Stimulated activated effector memory CD8-positive, alpha-beta T cell treated with anti-CD3 and anti-CD28 coated beads, Interleukin-12 subunit alpha, Interleukin-12 subunit beta, amount 100 ng/mL, for 72 hours (primary cell): Measurements from ENCODE around the gene TECPR1.
A peak's percentile ranks its signal among the peaks of the same experiment; 100 is the strongest.

Experiments
- ATAC-seq: fragments of 150-1000 bp; cut with Tn5 transposase; 2 replicates; pipeline ENCODE4 v1.10.0; 2021
- DNase-seq, 2 donors: peaks; one replicate each; pipeline ENCODE4 v3.0.0; 2021 to 2022; ENCODE audit warnings: low spot score in 2 of 2
- H3K27ac Mint-ChIP-seq: one replicate; pipeline ENCODE4 v1.8.0; 2022; ENCODE audit warnings: mild to moderate bottlenecking, mixed read lengths
- H3K36me3 Mint-ChIP-seq: one replicate; pipeline ENCODE4 v1.8.0; 2022; ENCODE audit warnings: mild to moderate bottlenecking, mixed read lengths
- H3K4me1 Mint-ChIP-seq: one replicate; pipeline ENCODE4 v1.8.0; 2022; ENCODE audit warnings: mixed read lengths
- H3K4me3 Mint-ChIP-seq: one replicate; pipeline ENCODE4 v1.8.0; 2022; ENCODE audit warnings: mild to moderate bottlenecking, mixed read lengths
- H3K9me3 Mint-ChIP-seq: one replicate; pipeline ENCODE4 v1.8.0; 2022; ENCODE audit warnings: mixed read lengths

TECPR1 gene

GRCh38 chr7:98215561-98216495 is 36.2 kb downstream of the TECPR1 start:
- DNase-seq (no peak), ATAC-seq (no peak)
- Mint-ChIP-seq H3K9me3 (no peaks in the 10 kb centered on the region), H3K27ac (no peak overlapping the region), H3K4me1 (peaks cover 16% of the 10 kb centered on the region), H3K36me3 (peaks cover 32% of the 10 kb centered on the region), H3K4me3 (no peak overlapping the region)

GRCh38 chr7:98214811-98215321 is 37.2 kb downstream of the TECPR1 start:
- DNase-seq (no peak), ATAC-seq (no peak)
- Mint-ChIP-seq H3K4me3 (no peak overlapping the region), H3K4me1 (peaks cover 16% of the 10 kb centered on the region), H3K36me3 (peaks cover 24% of the 10 kb centered on the region), H3K9me3 (no peaks in the 10 kb centered on the region), H3K27ac (no peak overlapping the region)

- Mint-ChIP-seq H3K4me3 (no peak overlapping the region), H3K9me3 (no peaks in the 10 kb centered on the region), H3K36me3 (peaks cover 17% of the 10 kb centered on the region), H3K4me1 (peaks cover 11% of the 10 kb centered on the region), H3K27ac (no peak overlapping the region)
- DNase-seq (no peak), ATAC-seq (no peak)
Measured at GRCh38 chr7:98213888-98214810, 37.9 kb downstream of the TECPR1 start.

GRCh38 chr7:98213296-98213887 is 38.6 kb downstream of the TECPR1 start:
- DNase-seq (no peak), ATAC-seq (no peak)
- Mint-ChIP-seq H3K9me3 (no peaks in the 10 kb centered on the region), H3K36me3 (peaks cover 11% of the 10 kb centered on the region), H3K4me3 (peak overlapping the region; percentile 18), H3K27ac (no peak overlapping the region), H3K4me1 (peaks cover 5% of the 10 kb centered on the region)

GRCh38 chr7:98212532-98213041 is 39.4 kb downstream of the TECPR1 start:
- Mint-ChIP-seq H3K9me3 (no peaks in the 10 kb centered on the region), H3K4me3 (peak overlapping the region; percentile 18), H3K27ac (no peak overlapping the region), H3K4me1 (peaks cover 5% of the 10 kb centered on the region), H3K36me3 (peaks cover 12% of the 10 kb centered on the region)
- no peak for ATAC-seq
- no peak for DNase-seq

- peaks cover 5% of the 10 kb centered on the region for H3K4me1 Mint-ChIP-seq
- H3K9me3 Mint-ChIP-seq: no peaks in the 10 kb centered on the region
- ATAC-seq: peak; percentile 4
- peaks cover 18% of the 10 kb centered on the region for H3K36me3 Mint-ChIP-seq
- DNase-seq: no peak
- no peak overlapping the region for H3K27ac Mint-ChIP-seq
- H3K4me3 Mint-ChIP-seq: peak overlapping the region; percentile 27
Measured at GRCh38 chr7:98211676-98212531, 40.1 kb downstream of the TECPR1 start.

- Mint-ChIP-seq H3K9me3 (no peaks in the 10 kb centered on the region), H3K4me1 (peaks cover 5% of the 10 kb centered on the region), H3K4me3 (peak within 1 kb of the TSS; percentile 41), H3K36me3 (peaks cover 18% of the 10 kb centered on the region), H3K27ac (no peak within 1 kb of the TSS)
- ATAC-seq: peak; percentile 44
- no peak for DNase-seq
Measured at GRCh38 chr7:98211221-98211675, 40.8 kb downstream of the TECPR1 start, which contains the start of gene BHLHA15. Gene BHLHA15, plus strand, starts transcription at chr7:98211439. Its CDS starts 871 bp downstream, at chr7:98212310.

- Mint-ChIP-seq H3K9me3 (no peaks in the 10 kb centered on the region), H3K4me1 (peaks cover 5% of the 10 kb centered on the region), H3K36me3 (peaks cover 21% of the 10 kb centered on the region), H3K4me3 (peak overlapping the region; percentile 41), H3K27ac (no peak overlapping the region)
- no peak for ATAC-seq
- DNase-seq: no peak
Measured at GRCh38 chr7:98210513-98211220, 41.4 kb downstream of the TECPR1 start.

- Mint-ChIP-seq H3K4me1 (peaks cover 5% of the 10 kb centered on the region), H3K27ac (no peak overlapping the region), H3K36me3 (peaks cover 34% of the 10 kb centered on the region), H3K4me3 (peak overlapping the region; percentile 41), H3K9me3 (no peaks in the 10 kb centered on the region)
- ATAC-seq: no peak
- no peak for DNase-seq
Measured at GRCh38 chr7:98209166-98209920, 42.7 kb downstream of the TECPR1 start.

- Mint-ChIP-seq H3K4me1 (peaks cover 16% of the 10 kb centered on the region), H3K36me3 (peaks cover 48% of the 10 kb centered on the region), H3K4me3 (no peak overlapping the region), H3K27ac (no peak overlapping the region), H3K9me3 (no peaks in the 10 kb centered on the region)
- no peak for DNase-seq
- no peak for ATAC-seq
Measured at GRCh38 chr7:98206451-98207330, 45.3 kb downstream of the TECPR1 start.

GRCh38 chr7:98205162-98205845 is 46.7 kb downstream of the TECPR1 start:
- Mint-ChIP-seq H3K4me3 (no peak overlapping the region), H3K4me1 (peaks cover 28% of the 10 kb centered on the region), H3K27ac (no peak overlapping the region), H3K36me3 (peaks cover 49% of the 10 kb centered on the region), H3K9me3 (no peaks in the 10 kb centered on the region)
- ATAC-seq (no peak), DNase-seq (no peak)

GRCh38 chr7:98204670-98205069 is 47.4 kb downstream of the TECPR1 start:
- ATAC-seq: no peak
- Mint-ChIP-seq H3K27ac (no peak overlapping the region), H3K4me3 (no peak overlapping the region)

More at GRCh38 chr7:98204670-98205069, 47.4 kb downstream of the TECPR1 start:
- H3K4me1 Mint-ChIP-seq: peaks cover 33% of the 10 kb centered on the region
- H3K36me3 Mint-ChIP-seq: peaks cover 49% of the 10 kb centered on the region
- H3K9me3 Mint-ChIP-seq: no peaks in the 10 kb centered on the region
- DNase-seq: no peak
